Nucleus accumbens (tissue), 56 donors: Measurements from ENCODE around the gene DISC1.

Experiments used
- DNase-seq, 56 donors: peaks; one replicate each; lab custom pipeline; 2025; lab: John Stamatoyannopoulos, UW

The DISC1 gene

DNA sequence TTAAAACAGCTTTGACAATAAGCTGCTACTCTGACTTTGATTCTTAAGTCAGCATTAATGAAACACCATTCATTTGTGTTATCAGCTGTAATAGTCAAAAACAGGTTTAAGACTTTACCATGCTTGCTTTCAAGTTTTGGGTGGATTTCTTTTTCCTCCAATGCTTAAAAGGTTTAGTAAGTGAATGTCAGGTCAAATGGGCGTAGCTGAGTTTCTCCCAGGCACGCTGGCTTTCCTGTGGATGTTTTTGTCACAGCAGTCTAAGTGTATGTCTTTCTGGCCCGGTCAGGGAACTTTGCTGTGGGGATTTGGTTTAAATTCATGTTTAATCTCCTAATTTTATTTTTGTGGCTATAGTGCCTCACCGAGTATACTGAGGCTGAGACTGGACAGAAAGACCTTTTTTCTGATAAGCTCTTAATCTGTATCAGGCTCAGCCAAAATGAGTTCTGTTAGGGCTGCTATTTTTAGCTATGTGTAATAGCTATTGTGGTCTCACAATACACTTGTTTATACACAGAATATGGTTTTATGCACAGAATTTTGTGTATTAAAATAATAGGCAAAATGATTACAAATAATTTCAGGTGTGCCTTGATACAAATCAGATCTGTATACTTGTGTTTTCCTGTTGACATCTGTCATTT is 292.8 kb downstream of the DISC1 start:
- DNase-seq = no peak

DNA sequence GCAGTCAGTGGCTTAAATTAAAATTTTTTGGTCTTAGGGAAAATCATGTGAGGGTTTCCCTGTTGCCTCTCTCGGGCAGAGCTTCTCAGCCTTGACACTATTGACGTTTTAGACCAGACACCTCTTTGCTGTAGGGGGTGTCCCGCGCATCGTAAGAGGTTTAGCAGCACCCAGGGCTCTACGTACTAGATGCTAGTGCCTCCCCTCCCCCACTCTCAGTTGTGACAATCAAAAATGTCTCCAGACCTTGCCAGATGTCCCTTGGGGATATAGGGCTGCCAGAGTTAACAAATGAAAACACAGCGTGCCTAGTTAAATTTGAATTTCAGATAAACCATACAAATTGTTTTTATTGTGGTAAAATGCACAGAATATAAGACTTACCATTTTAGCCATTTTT is 293.3 kb downstream of the DISC1 start:
- DNase-seq = peak in 3 of 56 donors; percentile 3 to 16 (median 3)

DNA sequence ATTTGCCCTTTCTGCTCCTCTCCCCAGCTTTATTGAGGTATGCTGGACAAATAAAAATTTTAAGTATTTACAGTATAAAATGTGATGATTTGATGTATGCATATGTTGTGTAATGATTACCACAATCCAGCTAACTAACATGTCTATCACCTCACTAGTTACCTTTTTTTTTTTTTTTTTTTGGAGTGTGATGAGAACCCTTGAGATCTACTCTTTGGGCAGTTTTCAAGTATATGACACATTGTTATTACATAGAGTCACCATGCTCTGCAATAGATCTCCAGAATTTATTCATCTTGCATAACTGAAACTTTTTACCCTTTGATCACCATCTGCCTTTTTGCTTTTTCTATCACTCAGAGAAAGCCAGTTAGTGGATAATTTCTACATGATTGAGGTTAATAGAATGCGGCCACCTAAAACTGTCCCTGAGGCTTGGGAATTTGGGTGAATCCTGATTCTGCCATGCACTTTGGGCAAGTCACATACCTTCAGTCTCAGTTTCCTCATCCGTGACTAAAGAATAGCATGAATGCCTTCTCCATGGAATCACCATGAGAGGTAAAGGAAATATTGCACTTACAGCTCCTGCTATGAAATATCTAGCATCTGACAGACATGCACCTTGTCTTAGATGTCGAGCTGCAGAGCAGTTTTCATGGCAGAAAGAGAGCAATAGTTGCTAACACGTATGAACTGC is 295.2 kb downstream of the DISC1 start:
- DNase-seq = no peak

DNA sequence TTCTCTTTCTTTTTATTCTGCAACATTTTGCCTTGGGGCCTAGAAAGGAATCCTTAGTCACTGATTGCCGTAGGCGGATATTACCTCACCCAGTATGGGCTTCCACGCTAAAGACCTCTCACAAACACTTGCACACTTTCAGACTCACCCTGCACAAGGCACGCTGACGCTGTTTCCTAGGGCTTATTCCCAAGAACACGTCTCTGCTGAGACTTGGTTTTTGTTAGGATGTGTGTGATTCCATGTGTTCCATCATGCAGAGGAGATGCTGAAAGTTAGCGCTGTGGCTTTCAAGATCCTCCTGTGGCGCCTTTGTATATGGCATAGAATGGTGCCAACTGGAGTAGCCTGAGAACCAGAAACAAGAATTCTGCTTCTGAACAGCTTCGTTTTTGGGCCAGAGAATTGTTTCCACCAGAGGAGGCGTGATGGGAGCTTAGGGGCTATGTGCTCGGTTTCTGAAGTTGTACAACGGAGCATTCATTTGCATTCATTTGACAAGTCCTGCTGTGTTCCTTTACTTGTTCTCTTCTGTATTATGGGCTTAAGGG is 297.0 kb downstream of the DISC1 start:
- peak in 8 of 56 donors; percentile 3 to 32 (median 11) for DNase-seq

DNA sequence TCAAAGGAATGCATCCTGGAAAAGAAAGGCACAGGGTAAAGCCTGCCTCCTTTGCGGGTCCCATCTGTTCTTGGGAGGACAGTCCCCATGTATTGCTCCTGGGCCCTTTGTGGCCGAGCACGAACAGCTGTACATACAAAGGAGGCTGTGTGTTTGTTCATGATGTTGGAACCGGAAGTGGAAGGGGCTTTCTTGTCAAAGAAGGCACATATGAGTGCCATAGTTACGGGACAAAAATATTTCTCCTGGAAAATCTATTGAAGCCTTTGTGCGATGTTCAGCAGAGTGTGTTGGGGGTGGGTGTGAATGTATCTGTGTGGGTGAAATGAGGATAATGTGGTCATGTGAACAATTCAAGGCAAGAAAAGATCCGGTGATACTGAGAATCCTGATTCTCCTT is 297.6 kb downstream of the DISC1 start:
- peak in 8 of 56 donors; percentile 2 to 49 (median 10) for DNase-seq

DNA sequence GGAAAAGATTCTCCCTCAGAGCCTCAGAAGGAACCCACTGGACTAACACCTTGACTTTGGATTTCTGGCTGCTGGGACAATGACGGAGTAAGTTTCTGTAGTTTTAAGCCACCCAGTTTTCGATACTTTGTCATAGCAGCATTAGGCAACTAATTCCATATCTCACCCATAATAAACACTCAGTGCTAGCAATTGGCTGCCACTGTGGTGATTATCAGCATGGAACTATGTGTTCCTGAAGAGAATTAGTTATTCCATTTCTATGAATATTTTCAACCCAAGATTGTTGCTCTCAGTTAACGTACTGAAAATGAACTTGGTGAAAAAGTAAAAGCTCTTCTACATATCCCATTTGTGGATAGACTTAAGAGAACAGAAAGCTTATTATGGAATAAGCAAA is 299.3 kb downstream of the DISC1 start:
- DNase-seq = no peak

DNA sequence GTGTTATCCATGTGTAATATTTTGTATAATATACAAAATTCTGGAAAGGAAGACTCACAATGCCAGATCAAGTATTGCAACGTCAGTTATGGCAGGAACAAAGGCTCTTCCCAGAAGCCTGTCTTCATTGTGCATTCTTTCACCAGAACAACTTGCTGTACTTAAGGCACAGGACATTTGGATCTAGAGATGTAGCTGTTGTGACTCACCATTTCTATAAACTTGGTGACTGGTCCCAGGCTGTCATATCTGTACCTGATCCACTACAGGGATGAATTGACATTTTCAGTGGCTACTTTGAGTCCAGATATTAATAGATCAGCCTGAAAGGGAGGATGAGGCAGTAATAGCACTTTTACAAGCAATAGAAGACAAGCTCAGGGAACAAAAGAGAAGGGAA is 299.8 kb downstream of the DISC1 start:
- no peak for DNase-seq

DNA sequence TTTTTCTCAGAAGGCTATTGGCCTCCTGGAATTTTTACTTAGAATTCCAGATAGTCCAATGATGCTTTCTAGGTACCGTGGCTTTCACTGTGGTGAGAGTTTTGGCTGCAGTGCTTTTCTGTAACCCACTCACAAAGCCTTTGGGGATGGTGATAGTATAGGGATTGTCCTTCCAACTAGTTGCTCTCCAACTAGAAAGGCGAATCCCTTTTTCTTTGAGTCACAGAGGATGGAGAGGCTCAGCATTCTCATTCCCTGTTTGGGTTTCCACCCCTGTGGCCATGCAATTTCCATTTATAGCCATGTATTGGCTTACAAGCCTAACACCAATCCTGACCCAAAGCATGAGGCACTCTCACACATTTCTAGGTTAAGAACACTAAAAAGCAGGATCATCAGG is 300.3 kb downstream of the DISC1 start:
- DNase-seq = no peak

DNA sequence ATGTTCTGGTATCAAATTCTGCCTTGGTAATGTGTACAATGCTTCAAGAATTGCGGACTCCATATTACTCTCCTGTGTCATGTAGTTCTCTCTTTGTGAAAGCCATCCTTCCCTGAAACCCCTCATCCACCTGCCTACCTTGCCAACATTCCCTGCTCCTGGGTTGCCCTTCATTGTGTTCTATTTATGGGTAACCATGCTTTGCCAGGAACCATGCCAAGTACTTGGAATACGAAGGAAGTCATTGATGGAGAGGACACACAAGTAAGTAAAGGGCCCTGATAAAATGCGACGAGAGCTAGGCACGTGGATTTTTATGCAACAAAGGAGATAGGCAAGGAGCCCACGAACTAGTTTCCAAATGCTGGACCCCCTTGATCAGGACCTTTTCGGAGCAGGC is 300.8 kb downstream of the DISC1 start:
- no peak for DNase-seq

DNA sequence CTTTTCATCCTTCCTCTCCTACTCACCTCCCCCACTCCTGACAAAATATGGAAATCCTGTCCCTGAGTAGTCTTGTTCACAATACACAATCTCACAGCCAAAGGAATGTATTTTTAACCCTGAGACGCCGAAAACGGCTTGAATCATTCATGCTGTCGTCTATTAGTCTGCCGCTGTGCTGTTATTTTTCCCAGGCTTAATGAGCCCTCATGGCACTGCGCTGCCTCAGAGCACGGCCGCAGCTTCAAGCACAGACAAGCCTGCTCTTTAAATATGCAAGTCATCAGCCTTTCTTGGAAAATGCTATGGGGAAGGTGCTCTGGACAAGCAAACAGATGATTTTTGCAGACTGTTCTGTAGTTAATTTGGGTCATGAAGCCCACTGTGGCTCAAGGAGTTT is 302.7 kb downstream of the DISC1 start:
- peak in 4 of 56 donors; percentile 7 to 16 (median 9) for DNase-seq

DNA sequence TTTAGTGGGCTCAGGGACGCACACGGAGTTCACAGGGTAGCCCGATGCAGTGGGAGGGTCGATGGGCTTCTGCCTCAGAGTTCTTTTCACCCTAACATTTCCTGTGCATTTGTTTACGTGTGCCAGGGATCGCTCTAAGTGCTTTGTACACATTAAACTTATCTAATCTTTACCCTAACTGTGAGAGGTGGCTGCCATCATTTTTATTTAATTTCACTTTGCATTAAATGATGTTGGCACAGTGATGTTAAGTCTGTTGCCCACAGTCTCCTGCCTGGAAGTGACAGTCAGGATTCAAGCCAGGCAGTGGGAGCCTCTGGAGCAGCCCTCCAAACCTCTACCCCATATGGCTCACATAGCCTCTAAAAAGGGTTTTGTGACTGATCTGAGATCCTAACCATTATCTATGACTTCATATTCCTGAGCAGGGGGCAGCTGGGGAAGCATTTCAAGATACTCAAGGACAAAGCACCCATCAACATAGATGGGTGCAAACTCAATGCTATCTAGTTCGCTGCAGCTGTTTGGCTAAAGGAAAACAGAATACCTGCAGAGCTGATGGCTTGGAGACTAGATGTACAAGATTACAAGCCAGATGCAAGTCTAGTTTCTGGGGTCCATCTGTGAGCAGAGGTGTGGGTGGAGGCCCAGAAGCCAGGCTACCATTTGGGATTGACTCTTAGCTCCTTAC is 303.8 kb downstream of the DISC1 start:
- DNase-seq = no peak

DNA sequence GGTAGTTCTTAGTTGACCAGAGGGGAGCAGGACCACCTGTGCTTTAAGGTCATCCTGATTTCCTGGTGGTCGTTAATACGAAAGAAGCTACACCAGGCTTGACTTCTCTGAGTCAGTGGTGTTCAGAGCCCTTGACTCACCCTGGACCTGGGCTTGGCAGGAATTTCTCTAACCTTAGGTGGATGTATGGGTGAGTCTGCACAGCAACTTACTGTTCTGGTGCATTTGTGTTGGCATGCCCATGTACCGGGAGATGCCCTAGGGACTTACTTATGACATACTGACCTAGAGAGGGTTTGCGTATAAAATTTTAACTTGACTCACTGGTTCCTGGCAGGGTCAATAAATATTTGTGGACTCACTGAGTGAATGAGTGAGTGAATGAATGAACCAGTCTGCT is 304.6 kb downstream of the DISC1 start:
- no peak for DNase-seq

DNA sequence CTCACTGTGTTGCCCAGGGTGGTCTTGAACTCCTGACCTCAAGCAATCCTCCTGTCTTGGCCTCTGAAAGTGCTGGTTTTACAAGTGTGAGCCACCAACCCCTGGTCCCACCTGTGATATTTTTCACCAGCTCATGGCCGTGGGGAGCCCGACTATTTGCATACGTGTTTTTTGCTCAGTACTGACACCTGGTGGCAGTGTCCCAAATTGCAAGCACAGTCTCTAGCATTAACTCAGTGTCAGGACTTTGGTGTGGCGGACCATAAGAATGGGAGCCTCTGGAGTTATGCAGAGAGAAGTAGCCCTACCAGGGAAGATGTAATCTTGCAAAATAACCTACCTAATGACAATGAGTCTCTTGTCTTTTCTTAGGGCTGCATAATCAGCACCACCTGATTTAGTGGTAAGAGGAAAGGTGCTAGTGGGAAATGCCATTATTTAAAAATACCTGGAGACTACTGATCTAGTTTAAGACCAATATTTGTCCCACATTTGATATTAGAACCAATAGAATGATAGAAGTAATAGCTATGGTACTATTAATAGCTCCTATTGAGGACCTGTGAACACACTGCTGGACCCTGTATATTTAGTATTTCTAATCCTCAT is 305.4 kb downstream of the DISC1 start:
- no peak for DNase-seq

DNA sequence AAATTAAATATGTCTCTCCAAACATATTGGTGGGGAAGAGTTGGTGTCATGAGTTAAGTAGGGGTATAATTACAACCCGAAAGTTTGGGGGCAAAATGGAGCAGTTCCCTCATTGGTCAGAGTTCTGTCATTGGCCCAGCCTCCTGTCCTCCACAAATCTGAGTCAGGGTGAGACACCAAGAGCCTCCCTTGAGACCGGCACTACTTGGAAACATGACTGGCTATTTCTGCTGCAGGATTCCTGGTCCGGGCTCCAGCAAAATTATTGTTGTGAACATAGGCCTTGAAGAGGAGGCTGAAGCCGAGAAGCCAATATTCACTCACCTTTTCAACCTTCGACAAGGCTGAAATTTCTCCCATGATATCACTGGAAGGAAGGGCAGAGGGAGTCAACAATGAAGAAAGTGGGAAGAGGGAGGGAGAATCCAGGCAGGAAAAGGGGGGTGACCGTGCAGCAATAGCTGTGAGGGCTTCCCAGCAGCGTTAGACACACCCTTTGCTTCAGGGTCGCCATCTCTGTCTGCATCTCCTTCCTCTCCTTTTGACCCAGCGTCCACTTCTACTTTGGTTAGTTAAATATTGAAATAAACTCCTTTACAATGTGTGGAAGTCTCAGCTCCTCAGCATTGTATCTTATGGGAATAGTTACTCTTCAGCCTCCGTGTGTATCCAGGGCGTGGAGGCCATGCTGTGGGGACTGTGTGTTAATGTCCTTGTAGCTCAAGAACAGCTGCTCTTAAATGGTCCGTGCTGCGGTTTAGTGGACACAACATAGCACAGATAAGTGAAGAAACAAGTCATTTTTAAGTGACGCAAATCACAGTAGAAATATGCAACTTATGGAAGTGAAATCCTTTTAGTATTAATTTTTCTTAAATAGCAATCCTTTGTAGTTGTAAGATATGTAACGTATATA is 307.4 kb downstream of the DISC1 start:
- DNase-seq = no peak

DNA sequence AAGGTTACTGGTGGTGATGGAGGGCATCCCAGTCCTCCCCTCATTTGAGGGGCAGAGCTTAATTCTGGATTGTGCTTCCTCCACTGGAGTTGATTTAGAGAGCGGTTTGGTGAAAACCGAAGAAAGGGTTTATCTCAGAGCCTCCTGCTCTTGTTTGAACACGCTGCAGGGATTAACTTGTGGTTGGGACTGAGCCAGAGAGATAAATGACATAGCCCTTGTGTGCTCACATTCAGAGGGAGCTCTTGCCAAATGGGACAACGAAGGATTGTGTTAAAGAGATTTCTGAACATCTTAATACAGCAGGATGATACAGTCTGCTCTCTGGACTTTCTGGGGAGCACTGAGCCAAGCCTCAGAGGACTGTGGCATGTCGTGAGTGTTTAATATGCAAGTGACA is 308.2 kb downstream of the DISC1 start:
- DNase-seq = peak in 2 of 56 donors; percentile 5 to 10

DNA sequence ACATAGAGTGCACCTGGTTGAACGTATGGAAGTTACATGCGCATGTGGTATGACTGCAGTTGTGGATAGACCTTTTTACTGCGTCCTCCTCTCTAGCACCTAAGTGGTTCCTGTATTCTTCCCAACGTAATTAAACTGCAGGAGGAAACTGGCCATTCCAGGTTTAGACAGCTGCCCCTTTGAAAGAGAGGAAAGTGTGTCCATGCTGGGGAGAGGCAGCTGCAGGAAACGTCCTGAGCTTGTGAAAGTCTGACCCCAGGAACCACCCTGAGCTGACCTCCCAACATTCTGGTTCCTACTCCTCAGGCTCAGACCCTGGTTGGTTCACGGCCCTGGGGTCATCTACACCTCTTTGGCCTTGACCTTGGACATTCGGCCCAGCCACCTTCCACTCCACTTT is 309.3 kb downstream of the DISC1 start:
- DNase-seq = no peak

DNA sequence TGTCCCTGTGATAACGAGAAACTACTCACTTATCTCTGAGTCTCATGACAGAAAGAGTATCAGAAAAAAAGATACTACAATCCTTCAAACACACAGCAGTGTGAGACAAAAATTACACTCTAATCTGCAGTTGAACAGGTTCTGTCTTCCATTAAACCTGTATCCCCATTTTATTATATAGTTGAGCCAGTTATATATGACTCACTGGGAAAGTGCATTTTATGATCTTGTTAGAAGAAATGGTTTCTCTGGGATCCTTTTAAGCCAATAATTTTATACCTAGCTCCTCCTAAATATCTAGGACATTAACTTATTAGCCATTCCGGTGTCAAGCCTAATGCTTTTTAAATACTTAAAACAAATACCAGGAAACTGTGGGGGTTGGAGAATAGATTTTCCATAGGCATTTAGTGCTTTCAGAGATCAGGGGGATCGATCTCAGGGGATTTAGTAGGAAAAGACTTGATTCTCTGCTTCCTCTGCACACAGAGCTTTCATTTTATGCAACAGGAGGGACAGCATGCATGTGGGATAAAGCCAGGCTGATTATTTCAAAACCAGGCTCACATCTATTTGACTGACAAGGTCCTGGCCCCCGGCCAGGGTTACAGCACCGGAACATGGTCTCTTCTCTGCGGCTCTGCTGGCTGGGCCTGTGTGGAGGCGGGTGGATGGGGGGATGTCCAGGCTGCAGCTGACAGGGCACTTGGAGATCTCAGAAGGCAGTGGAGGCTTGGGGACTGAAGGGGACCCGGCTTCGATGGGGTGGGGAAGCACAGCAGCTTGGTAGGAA is 310.6 kb downstream of the DISC1 start:
- peak in 13 of 56 donors; percentile 3 to 44 (median 20) for DNase-seq

DNA sequence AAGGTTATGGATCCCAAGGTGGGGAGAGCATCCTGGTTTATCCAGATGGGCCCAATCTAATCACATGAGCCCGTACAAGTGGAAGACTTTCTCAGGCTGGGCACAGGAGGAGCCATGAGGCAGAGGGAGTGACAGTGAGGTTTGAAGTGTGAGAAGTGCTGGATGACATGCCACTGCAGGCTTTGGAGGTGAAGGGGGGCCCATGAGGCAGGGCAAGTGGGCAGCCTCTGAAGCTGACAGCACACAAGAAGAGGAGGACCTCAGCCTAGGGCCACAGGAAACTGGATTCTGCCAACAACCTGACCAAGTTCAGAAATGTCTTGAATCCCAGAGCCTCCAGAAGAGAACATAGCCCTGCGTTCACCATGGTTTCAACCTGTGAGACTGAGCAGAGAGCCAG is 311.6 kb downstream of the DISC1 start:
- DNase-seq = no peak

DNA sequence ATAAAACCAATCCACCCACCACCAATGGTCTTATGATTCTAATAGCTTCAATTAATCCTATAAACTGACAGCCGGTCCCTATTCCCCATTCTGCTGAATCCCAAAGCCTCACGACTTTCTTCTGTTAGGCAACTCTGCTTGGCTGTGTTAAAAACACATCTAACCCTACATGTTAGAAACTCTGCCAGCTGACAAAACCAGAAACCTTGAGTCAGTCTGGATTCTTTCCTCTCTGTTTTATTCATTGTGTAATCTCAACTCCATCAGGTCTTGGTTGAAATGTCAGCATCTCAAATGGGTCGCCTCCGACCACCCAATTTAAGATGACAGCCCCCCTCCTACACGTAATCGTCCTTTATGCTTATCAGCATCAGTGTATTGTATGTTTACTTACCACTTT is 312.1 kb downstream of the DISC1 start:
- no peak for DNase-seq
